H54 (cell line): Measurements from ENCODE around the gene MS4A12.

Experiments used
- DNase-seq: peaks from one replicate; pipeline ENCODE4 v3.0.0; 2011; ENCODE audit warnings: low spot score, mixed read lengths; ENCODE audit not compliant: insufficient read length
- FAIRE-seq: peaks from 3 replicates; lab custom pipeline; 2011; peaks lifted over from hg19 to GRCh38; lab: Jason Lieb, UNC
- POLR2A ChIP-seq: IDR thresholded peaks from 2 replicates; pipeline ENCODE4 v1.6.1; 2011; ENCODE audit warnings: low read depth, mild to moderate bottlenecking, low read length

MS4A12 gene

DNA sequence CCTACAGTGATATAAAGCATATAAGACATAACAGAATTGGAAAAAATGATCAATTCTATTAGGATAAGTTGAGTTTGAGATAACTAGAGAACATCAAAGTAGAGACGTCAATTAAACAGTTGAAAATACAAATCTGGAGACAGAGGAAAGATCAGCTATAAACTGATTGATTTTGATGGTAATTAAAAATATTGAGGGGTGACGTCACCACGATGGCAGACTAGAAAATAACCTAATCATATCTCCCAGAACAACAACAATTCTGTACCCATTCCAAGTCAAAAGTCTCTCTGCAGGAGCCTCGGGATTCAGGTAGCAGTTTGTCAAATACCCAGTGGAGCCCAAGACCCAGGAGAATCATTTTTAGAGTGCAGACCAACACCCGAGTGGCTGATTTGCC is 51.5 kb downstream of the MS4A12 start:
- no peak for TF ChIP-seq POLR2A
- DNase-seq: no peak
- no peak for FAIRE-seq
